Ovary (tissue), 9 donors: ENCODE results near the gene GRK3. TPM values are rescaled to one million over a fixed set of nuclear protein-coding genes. Genes with fewer than 3 reads are reported as not detected.
"Not testable (repeated sequence)": the region's sequence is repeated elsewhere in the genome, so short reads cannot be mapped to it uniquely, and the experiment has no call there.

Experiments used
- DNase-seq, 5 donors: peaks; one replicate each; pipeline ENCODE4 v3.0.0-alpha.2; 2019 to 2020
- H3K27ac ChIP-seq, 2 donors: fragments of 200-600 bp; one replicate each; pipeline versions ENCODE4 v1.5.1 to v1.8.0; 2019 to 2022
- H3K27me3 ChIP-seq: fragments of 200-600 bp; one replicate; pipeline ENCODE4 v1.8.0; 2022
- H3K36me3 ChIP-seq: fragments of 200-600 bp; sonication (generic); one replicate; pipeline ENCODE4 v1.5.1; 2019
- H3K4me1 ChIP-seq: one replicate; pipeline ENCODE4 v1.8.1; 2013; ENCODE audit warnings: mild to moderate bottlenecking, moderate library complexity; ENCODE audit not compliant: insufficient read depth
- H3K4me3 ChIP-seq: fragments of 200-600 bp; sonication (generic); one replicate; pipeline ENCODE4 v1.5.1; 2017
- H3K9me3 ChIP-seq, 2 donors: fragments of 200-600 bp in 1 of 2; sonication (generic) in 1 of 2; one replicate each; pipeline versions ENCODE4 v1.5.1 to v1.8.1; 2013 to 2019; ENCODE audit warnings: mild to moderate bottlenecking in 1 of 2, moderate library complexity in 1 of 2
- CTCF ChIP-seq, 3 donors: fragments of 450-650 bp in 2 of 3; fragments of 200-600 bp in 1 of 3; IDR thresholded peaks; one replicate each; pipeline versions ENCODE4 v1.5.1 to v1.8.0; 2016 to 2022; ENCODE audit warnings: antibody characterized with exemption in 3 of 3, mild to moderate bottlenecking in 1 of 3
- EP300 ChIP-seq: sonication (generic); formaldehyde crosslinking; IDR thresholded peaks from one replicate; pipeline ENCODE4 v1.6.1; 2017; ENCODE audit warnings: antibody characterized with exemption
- POLR2A ChIP-seq: fragments of 450-650 bp; IDR thresholded peaks from one replicate; pipeline ENCODE4 v1.6.1; 2017; ENCODE audit warnings: antibody characterized with exemption, mild to moderate bottlenecking, moderate library complexity
- WGBS, 3 donors: extraction: QIAGEN DNeasy Blood & Tissue Kit in 1 of 3; methylation state at CpG; one replicate each; pipeline versions ENCODE4 v1.1.5 to v1.1.7; 2013 to 2017; 5-methylcytosine and 5-hydroxymethylcytosine counted together
- intact Hi-C, 4 donors: fragments of 100-400 bp; cut with DNase I; formaldehyde crosslinking; loops; one replicate each; pipeline versions ENCODE4 v1.11.0 to v1.15.1; 2022 to 2023
- polyA plus RNA-seq, 2 donors: library from polyadenylated mRNA; stranded (reverse); fragments of 200-250 nt in 1 of 2; fragments of 350-450 nt in 1 of 2; fragmentation: Illumina TruSeq in 1 of 2; extraction: RNeasy Lipid Tissue Mini Kit (QIAGEN cat#74804) in 1 of 2; gene quantifications; one replicate each; pipeline ENCODE4 v1.2.3, GENCODE V29; 2013 to 2014
- total RNA-seq, 7 donors: library from RNA; depleted of rRNA in 2 of 7; stranded (reverse); fragments of >200 nt in 2 of 7; fragmentation: NEBNext Ultra II Directional in 3 of 7; extraction: Animal tissue kit (Norgen Biotek cat#: 25700) in 3 of 7; gene quantifications; one replicate each; pipeline versions ENCODE4 v1.1.0 to v1.2.4, GENCODE V29; 2016 to 2023
- donor health status: DM: no; HTN: no; CAD: no; lungs with moderate emphysema.
- donor health status: DM: no; HTN: no; CAD: no.
- donor health status: Bipolar disorder and iron deficiency.
- donor health status: DM: yes; HTN: yes; CAD: no.
- donor health status: DM: no; HTN: no; CAD: no.
- donor health status: DM: yes; HTN: yes; CAD: no.

GRK3 gene
- total and polyA plus RNA-seq, 9 donors = 1.0 to 14.8 (median 9.4) TPM

GRCh38 chr22:25529541-25530137, 34.8 kb upstream of the GRK3 start:
- WGBS, 3 donors = 80 to 95% (median 88%) methylated on average over 4 of the region's 4 CpGs
- H3K9me3 ChIP-seq, DNase-seq, H3K27me3 ChIP-seq, H3K4me3 ChIP-seq, H3K36me3 ChIP-seq, H3K4me1 ChIP-seq, H3K27ac ChIP-seq, intact Hi-C loops: not testable (repeated sequence)

- H3K4me1 ChIP-seq, H3K36me3 ChIP-seq, H3K27me3 ChIP-seq, H3K4me3 ChIP-seq, H3K9me3 ChIP-seq, DNase-seq, intact Hi-C loops, H3K27ac ChIP-seq: not testable (repeated sequence)
- WGBS, 3 donors = 64 to 94% (median 93%) methylated on average over 4 of the region's 4 CpGs
These were observed 32.8 kb upstream of the GRK3 start for GRCh38 chr22:25531677-25532076.

- no peak for DNase-seq
- Histone ChIP-seq H3K4me3 (no peak overlapping the region), H3K36me3 (no peaks in the 10 kb centered on the region), H3K4me1 (no peaks in the 10 kb centered on the region), H3K27me3 (no peaks in the 10 kb centered on the region), H3K27ac (no peak overlapping the region), H3K9me3 (no peaks in the 10 kb centered on the region)
- WGBS, 3 donors = 91 to 98% (median 94%) methylated on average over 3 of the region's 3 CpGs
- TF ChIP-seq EP300 (no peak), CTCF (IDR thresholded peaks at IDR 0.05) (no peak), POLR2A (no peak)
- intact Hi-C loops = no loop called here
These were observed 29.8 kb upstream of the GRK3 start for GRCh38 chr22:25534724-25535123.

GRCh38 chr22:25536589-25536988, 27.9 kb upstream of the GRK3 start:
- DNase-seq = no peak
- Histone ChIP-seq H3K27me3 (no peaks in the 10 kb centered on the region), H3K4me3 (no peak overlapping the region), H3K27ac (no peak overlapping the region), H3K36me3 (no peaks in the 10 kb centered on the region), H3K4me1 (no peaks in the 10 kb centered on the region), H3K9me3 (no peaks in the 10 kb centered on the region)
- TF ChIP-seq POLR2A (no peak), EP300 (no peak), CTCF (IDR thresholded peaks at IDR 0.05) (no peak)
- WGBS, 3 donors = 10 to 19% (median 13%) methylated on average over 4 of the region's 4 CpGs
- intact Hi-C loops = no loop called here

- no peaks in the 10 kb centered on the region for H3K4me1 ChIP-seq
- no peak overlapping the region for H3K4me3 ChIP-seq
- 66 to 87% (median 75%) methylated on average over 3 of the region's 3 CpGs for WGBS, 3 donors
- H3K27me3 ChIP-seq = no peaks in the 10 kb centered on the region
- DNase-seq = no peak
- H3K27ac ChIP-seq = no peak overlapping the region
- no peaks in the 10 kb centered on the region for H3K36me3 ChIP-seq
- no peaks in the 10 kb centered on the region for H3K9me3 ChIP-seq
- intact Hi-C loops = no loop called here
- TF ChIP-seq EP300 (no peak), CTCF (IDR thresholded peaks at IDR 0.05) (no peak), POLR2A (no peak)
These were observed 24.1 kb upstream of the GRK3 start for GRCh38 chr22:25540166-25540907.
